ENCODE measurements around the gene INSR. TPM values are rescaled to one million over a fixed set of nuclear protein-coding genes. Genes with fewer than 3 reads are reported as not detected.

Gene INSR
- total RNA-seq, 1 donor = 44.2 TPM

DNA sequence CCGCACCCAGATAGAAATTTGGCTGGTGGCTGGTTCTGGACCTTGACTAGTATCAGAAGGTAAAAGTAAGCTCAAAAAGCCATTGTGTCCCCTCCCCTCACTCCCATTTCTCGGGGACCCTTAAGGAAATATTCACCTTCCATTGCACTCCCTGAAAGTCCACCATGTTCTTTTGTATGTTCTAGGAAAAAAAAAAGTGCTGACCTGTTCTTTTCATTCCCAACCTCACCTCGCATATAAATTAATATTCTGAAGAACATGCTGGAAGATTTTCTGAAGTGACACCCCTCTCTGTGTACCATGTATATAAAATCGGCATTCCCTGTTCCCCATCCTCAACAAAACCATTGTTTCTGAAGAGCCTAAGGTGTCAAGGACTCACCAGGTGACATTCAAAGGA lies 181.5 kb downstream of the INSR start:
- Histone ChIP-seq H3K4me2 (ENCODE audit: insufficient read depth, low read length) (no peak overlapping the region), H3K79me2 (ENCODE audit: insufficient read depth, low read length) (no peaks in the 10 kb centered on the region), H2AFZ (ENCODE audit: low read length) (no peak overlapping the region), H3K4me1 (ENCODE audit: insufficient read depth, low read length) (no peaks in the 10 kb centered on the region), H3K27ac (ENCODE audit: low read depth, low read length) (no peak overlapping the region), H3K4me3 (ENCODE audit: insufficient read depth, low read length) (no peak overlapping the region), H3K27me3 (ENCODE audit: insufficient read depth, low read length) (no peaks in the 10 kb centered on the region), H4K20me1 (ENCODE audit: insufficient read depth, low read length) (no peaks in the 10 kb centered on the region), H3K9me3 (ENCODE audit: low read depth, low read length) (peaks cover 2% of the 10 kb centered on the region), H3K36me3 (ENCODE audit: insufficient read depth, low read length) (no peaks in the 10 kb centered on the region)
- TF ChIP-seq, protein P1, sequence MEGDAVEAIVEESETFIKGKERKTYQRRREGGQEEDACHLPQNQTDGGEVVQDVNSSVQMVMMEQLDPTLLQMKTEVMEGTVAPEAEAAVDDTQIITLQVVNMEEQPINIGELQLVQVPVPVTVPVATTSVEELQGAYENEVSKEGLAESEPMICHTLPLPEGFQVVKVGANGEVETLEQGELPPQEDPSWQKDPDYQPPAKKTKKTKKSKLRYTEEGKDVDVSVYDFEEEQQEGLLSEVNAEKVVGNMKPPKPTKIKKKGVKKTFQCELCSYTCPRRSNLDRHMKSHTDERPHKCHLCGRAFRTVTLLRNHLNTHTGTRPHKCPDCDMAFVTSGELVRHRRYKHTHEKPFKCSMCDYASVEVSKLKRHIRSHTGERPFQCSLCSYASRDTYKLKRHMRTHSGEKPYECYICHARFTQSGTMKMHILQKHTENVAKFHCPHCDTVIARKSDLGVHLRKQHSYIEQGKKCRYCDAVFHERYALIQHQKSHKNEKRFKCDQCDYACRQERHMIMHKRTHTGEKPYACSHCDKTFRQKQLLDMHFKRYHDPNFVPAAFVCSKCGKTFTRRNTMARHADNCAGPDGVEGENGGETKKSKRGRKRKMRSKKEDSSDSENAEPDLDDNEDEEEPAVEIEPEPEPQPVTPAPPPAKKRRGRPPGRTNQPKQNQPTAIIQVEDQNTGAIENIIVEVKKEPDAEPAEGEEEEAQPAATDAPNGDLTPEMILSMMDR (IDR thresholded peaks at IDR 0.05; ENCODE audit: extremely low read depth, low read depth, low read length) = no peak
- DNase-seq (ENCODE audit: insufficient read length, low spot score, missing footprints) = no peak

GRCh38 chr19:7109678-7110289 lies 184.4 kb downstream of the INSR start:
- no peaks in the 10 kb centered on the region for H4K20me1 ChIP-seq (ENCODE audit: insufficient read depth, low read length)
- no peaks in the 10 kb centered on the region for H3K4me1 ChIP-seq (ENCODE audit: insufficient read depth, low read length)
- no peak overlapping the region for H3K4me3 ChIP-seq (ENCODE audit: insufficient read depth, low read length)
- no peak overlapping the region for H2AFZ ChIP-seq (ENCODE audit: low read length)
- no peaks in the 10 kb centered on the region for H3K79me2 ChIP-seq (ENCODE audit: insufficient read depth, low read length)
- H3K27ac ChIP-seq (ENCODE audit: low read depth, low read length) = no peak overlapping the region
- TF ChIP-seq, protein P1 (IDR thresholded peaks at IDR 0.05; ENCODE audit: extremely low read depth, low read depth, low read length) = no peak
- peaks cover 2% of the 10 kb centered on the region for H3K9me3 ChIP-seq (ENCODE audit: low read depth, low read length)
- no peak overlapping the region for H3K4me2 ChIP-seq (ENCODE audit: insufficient read depth, low read length)
- DNase-seq (ENCODE audit: insufficient read length, low spot score, missing footprints) = peak; percentile 57
- no peaks in the 10 kb centered on the region for H3K27me3 ChIP-seq (ENCODE audit: insufficient read depth, low read length)
- H3K36me3 ChIP-seq (ENCODE audit: insufficient read depth, low read length) = no peaks in the 10 kb centered on the region

GRCh38 chr19:7106711-7107657 lies 187.2 kb downstream of the INSR start:
- H3K4me3 ChIP-seq (ENCODE audit: insufficient read depth, low read length) = no peak overlapping the region

More at GRCh38 chr19:7106711-7107657, 187.2 kb downstream of the INSR start:
- DNase-seq (ENCODE audit: insufficient read length, low spot score, missing footprints) = no peak
- H2AFZ ChIP-seq (ENCODE audit: low read length) = no peak overlapping the region
- no peaks in the 10 kb centered on the region for H3K27me3 ChIP-seq (ENCODE audit: insufficient read depth, low read length)
- H3K27ac ChIP-seq (ENCODE audit: low read depth, low read length) = no peak overlapping the region
- H3K9me3 ChIP-seq (ENCODE audit: low read depth, low read length) = no peaks in the 10 kb centered on the region
- TF ChIP-seq, protein P1 (IDR thresholded peaks at IDR 0.05; ENCODE audit: extremely low read depth, low read depth, low read length) = no peak
- H3K79me2 ChIP-seq (ENCODE audit: insufficient read depth, low read length) = no peaks in the 10 kb centered on the region
- no peak overlapping the region for H3K4me2 ChIP-seq (ENCODE audit: insufficient read depth, low read length)
- H3K4me1 ChIP-seq (ENCODE audit: insufficient read depth, low read length) = no peaks in the 10 kb centered on the region
- H3K36me3 ChIP-seq (ENCODE audit: insufficient read depth, low read length) = no peaks in the 10 kb centered on the region
- H4K20me1 ChIP-seq (ENCODE audit: insufficient read depth, low read length) = no peaks in the 10 kb centered on the region
